ENCODE measurements around the gene BCKDHB.

BCKDHB gene

DNA sequence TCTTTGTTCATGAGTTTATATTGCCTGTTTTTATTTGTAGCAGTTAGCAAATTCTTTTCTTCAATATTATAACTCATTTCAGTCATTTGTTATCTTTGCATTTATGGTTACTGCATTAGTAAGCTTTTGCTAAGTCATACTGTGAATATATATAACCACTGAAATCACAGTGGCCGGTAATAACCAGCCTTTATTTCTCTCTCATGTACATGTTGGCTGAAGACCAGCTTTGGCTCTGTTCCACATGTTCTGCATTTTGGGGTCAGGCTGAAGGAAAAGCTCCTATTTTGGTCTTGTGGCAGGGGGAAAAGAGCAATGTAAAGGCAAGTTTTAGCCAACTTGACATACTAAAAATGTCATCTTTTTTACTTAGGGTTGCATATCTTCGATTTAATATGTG, 276.3 kb downstream of the BCKDHB start:
- TF ChIP-seq, protein P1, sequence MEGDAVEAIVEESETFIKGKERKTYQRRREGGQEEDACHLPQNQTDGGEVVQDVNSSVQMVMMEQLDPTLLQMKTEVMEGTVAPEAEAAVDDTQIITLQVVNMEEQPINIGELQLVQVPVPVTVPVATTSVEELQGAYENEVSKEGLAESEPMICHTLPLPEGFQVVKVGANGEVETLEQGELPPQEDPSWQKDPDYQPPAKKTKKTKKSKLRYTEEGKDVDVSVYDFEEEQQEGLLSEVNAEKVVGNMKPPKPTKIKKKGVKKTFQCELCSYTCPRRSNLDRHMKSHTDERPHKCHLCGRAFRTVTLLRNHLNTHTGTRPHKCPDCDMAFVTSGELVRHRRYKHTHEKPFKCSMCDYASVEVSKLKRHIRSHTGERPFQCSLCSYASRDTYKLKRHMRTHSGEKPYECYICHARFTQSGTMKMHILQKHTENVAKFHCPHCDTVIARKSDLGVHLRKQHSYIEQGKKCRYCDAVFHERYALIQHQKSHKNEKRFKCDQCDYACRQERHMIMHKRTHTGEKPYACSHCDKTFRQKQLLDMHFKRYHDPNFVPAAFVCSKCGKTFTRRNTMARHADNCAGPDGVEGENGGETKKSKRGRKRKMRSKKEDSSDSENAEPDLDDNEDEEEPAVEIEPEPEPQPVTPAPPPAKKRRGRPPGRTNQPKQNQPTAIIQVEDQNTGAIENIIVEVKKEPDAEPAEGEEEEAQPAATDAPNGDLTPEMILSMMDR (conservative IDR thresholded peaks at IDR 0.05; ENCODE audit: low read depth, low read length) = no peak
- Histone ChIP-seq H2AFZ (ENCODE audit: low read depth) (no peak overlapping the region), H3K27me3 (ENCODE audit: insufficient read depth, low read depth) (no peaks in the 10 kb centered on the region), H4K20me1 (ENCODE audit: insufficient read depth) (no peaks in the 10 kb centered on the region), H3K4me3 (IDR thresholded peaks at IDR 0.05; ENCODE audit: insufficient read depth, low read depth, low read length) (no peak overlapping the region), H3K27ac (no peak overlapping the region), H3K79me2 (ENCODE audit: insufficient read depth, low read depth) (no peaks in the 10 kb centered on the region), H3K9ac (no peak overlapping the region), H3K4me1 (ENCODE audit: low read depth, poor library complexity, severe bottlenecking) (no peaks in the 10 kb centered on the region), H3K4me2 (no peak overlapping the region), H3K36me3 (ENCODE audit: insufficient read depth) (no peaks in the 10 kb centered on the region)

- H3K79me2 ChIP-seq (ENCODE audit: insufficient read depth, low read depth) = no peaks in the 10 kb centered on the region
- no peaks in the 10 kb centered on the region for H3K27me3 ChIP-seq (ENCODE audit: insufficient read depth, low read depth)
These were observed 282.0 kb downstream of the BCKDHB start for GRCh38 chr6:80388507-80388906.

More at GRCh38 chr6:80388507-80388906, 282.0 kb downstream of the BCKDHB start:
- Histone ChIP-seq H3K9ac (no peak overlapping the region), H2AFZ (ENCODE audit: low read depth) (no peak overlapping the region), H4K20me1 (ENCODE audit: insufficient read depth) (no peaks in the 10 kb centered on the region), H3K4me2 (no peak overlapping the region), H3K4me3 (IDR thresholded peaks at IDR 0.05; ENCODE audit: insufficient read depth, low read depth, low read length) (no peak overlapping the region), H3K4me1 (ENCODE audit: low read depth, poor library complexity, severe bottlenecking) (no peaks in the 10 kb centered on the region), H3K36me3 (ENCODE audit: insufficient read depth) (no peaks in the 10 kb centered on the region), H3K27ac (no peak overlapping the region)
- TF ChIP-seq, protein P1 (conservative IDR thresholded peaks at IDR 0.05; ENCODE audit: low read depth, low read length) = no peak
